Measurements from ENCODE around the gene PDE7B. TPM values are rescaled to one million over a fixed set of nuclear protein-coding genes. Genes with fewer than 3 reads are reported as not detected.

The PDE7B gene
- total and polyA plus RNA-seq, 2 of the 13 experiments (the other 11 are each of a cell fraction or from before 2014, with no cell fraction given) = not detected

DNA sequence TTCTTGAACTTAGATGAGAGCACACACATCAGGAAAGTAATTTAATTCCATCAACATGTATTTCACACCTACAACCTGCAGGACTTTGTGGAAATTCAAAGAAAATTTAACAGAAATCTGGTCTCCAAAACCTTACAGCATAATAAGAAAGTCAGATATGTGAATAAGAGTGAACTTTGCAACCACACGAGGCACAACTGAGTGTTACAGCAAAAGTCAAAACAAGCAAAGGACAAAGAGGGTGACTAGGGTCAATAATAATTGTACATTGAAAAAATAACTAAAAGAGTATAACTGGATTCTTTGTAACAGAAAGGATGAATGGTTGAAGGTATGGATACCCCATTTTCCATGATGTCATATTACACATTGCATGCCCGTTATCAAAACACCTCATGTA lies 284.8 kb downstream of the PDE7B start:
- WGBS (ENCODE audit: low lambda C conversion rate) = 6% methylated on average over 2 of the region's 2 CpGs
- H3K4me3 ChIP-seq (replicated peaks in 1 of 3; ENCODE audit: insufficient read depth in 1 of 3, low read depth in 2 of 3, low read length in 3 of 3) = no peak overlapping the region
- H3K4me2 ChIP-seq (ENCODE audit: low read depth, low read length) = no peak overlapping the region
- POLR2A ChIA-PET = no interaction called here
- no peak overlapping the region for H3K9ac ChIP-seq (ENCODE audit: insufficient read depth, low read depth, low read length)
- CTCF ChIA-PET (ENCODE audit: low intra/inter-chr PET ratio, low total read pairs) = no interaction called here
- no peaks in the 10 kb centered on the region for H3K36me3 ChIP-seq (replicated peaks in 1 of 2; ENCODE audit: control insufficient read depth in 1 of 2, insufficient read depth in 2 of 2, low read length in 2 of 2)
- no peaks in the 10 kb centered on the region for H3K4me1 ChIP-seq (ENCODE audit: insufficient read depth, low read length)
- peak; percentile 15 for FAIRE-seq
- no peaks in the 10 kb centered on the region for H4K20me1 ChIP-seq (ENCODE audit: insufficient read depth, low read length)
- H2AFZ ChIP-seq (ENCODE audit: low read length) = no peak overlapping the region
- intact Hi-C loops (cut with micrococcal nuclease; ENCODE audit: unreplicated experiment) = no loop called here
- no peaks in the 10 kb centered on the region for H3K79me2 ChIP-seq (ENCODE audit: insufficient read depth, low read length)
- ATAC-seq = no peak
- TF ChIP-seq ATF7 (IDR thresholded peaks at IDR 0.05) = peak; percentile 57
- no peak for TF ChIP-seq ATF7 (CRISPR knock-in tag; IDR thresholded peaks at IDR 0.05)
- no peak for TF ChIP-seq NR2F6 (IDR thresholded peaks at IDR 0.05)
- TF ChIP-seq NR2F6 (CRISPR knock-in tag; IDR thresholded peaks at IDR 0.05) = no peak
- in situ Hi-C loops (cut with HindIII; ENCODE audit: extremely low pct_ligation_motif_present, low pct_unique_long_range_greater_than_20kb) = no loop called here
- BruUV-seq (replicated peaks) = no TSS peak
- no peaks in the 10 kb centered on the region for H3K27me3 ChIP-seq (ENCODE audit: control insufficient read depth in 1 of 2, insufficient read depth in 2 of 2, low read length in 2 of 2)
- no peaks in the 10 kb centered on the region for H3K9me3 ChIP-seq (ENCODE audit: low read length)
- H3K27ac ChIP-seq (ENCODE audit: extremely low read length, insufficient read depth, low read length) = no peak overlapping the region
- no peak for DNase-seq (ENCODE audit: low spot score)

DNA sequence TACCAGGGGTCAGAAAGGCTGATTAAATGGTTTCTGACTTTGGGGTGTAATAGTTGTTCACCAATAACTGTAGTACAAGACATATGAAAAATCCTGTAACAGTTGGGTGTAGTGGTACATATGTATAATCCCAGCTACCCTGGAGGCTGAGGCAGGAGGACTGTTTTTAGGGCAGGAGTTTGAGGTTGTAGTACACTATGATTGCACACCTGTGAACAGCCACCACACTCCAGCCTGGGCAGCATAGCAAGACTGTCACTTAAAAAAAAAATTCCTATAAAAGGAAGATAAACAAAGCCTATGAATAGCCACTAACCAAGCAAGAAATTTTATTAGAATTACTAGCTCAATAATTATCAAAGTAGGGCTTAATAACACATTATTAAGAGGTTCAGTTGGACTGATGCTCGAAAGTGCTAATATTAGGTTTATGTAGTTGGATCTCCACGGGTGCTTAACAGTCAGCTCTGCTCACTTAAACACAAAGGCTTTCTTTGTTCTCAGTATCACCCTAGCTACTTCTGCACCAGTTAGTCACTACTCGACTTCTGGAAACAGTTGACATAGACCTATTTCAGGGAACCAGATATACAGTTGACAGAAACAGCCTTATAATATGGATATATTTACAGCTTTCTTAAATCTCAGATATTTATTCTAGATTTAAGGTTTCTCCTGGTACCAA lies 285.6 kb downstream of the PDE7B start:
- H3K79me2 ChIP-seq (ENCODE audit: insufficient read depth, low read length) = no peaks in the 10 kb centered on the region
- no peaks in the 10 kb centered on the region for H4K20me1 ChIP-seq (ENCODE audit: insufficient read depth, low read length)
- intact Hi-C loops (cut with micrococcal nuclease; ENCODE audit: unreplicated experiment) (no loop called here), in situ Hi-C loops (cut with HindIII; ENCODE audit: extremely low pct_ligation_motif_present, low pct_unique_long_range_greater_than_20kb) (no loop called here)
- CTCF ChIA-PET (ENCODE audit: low intra/inter-chr PET ratio, low total read pairs) = no interaction called here
- POLR2A ChIA-PET = no interaction called here
- no peak overlapping the region for H3K4me3 ChIP-seq (replicated peaks in 1 of 3; ENCODE audit: insufficient read depth in 1 of 3, low read depth in 2 of 3, low read length in 3 of 3)
- DNase-seq (ENCODE audit: low spot score) (peak; percentile 6), ATAC-seq (peak; percentile 53; the same call in 1 of the 3 replicates), FAIRE-seq (no peak)
- 0% methylated on average over 3 of the region's 3 CpGs for WGBS (ENCODE audit: low lambda C conversion rate)
- H2AFZ ChIP-seq (ENCODE audit: low read length) = no peak overlapping the region
- H3K36me3 ChIP-seq (replicated peaks in 1 of 2; ENCODE audit: control insufficient read depth in 1 of 2, insufficient read depth in 2 of 2, low read length in 2 of 2) = no peaks in the 10 kb centered on the region
- H3K27me3 ChIP-seq (ENCODE audit: control insufficient read depth in 1 of 2, insufficient read depth in 2 of 2, low read length in 2 of 2) = no peaks in the 10 kb centered on the region
- H3K4me2 ChIP-seq (ENCODE audit: low read depth, low read length) = no peak overlapping the region
- H3K27ac ChIP-seq (ENCODE audit: extremely low read length, insufficient read depth, low read length) = no peak overlapping the region
- no TSS peak for BruUV-seq (replicated peaks)
- no peaks in the 10 kb centered on the region for H3K9me3 ChIP-seq (ENCODE audit: low read length)
- no peak overlapping the region for H3K9ac ChIP-seq (ENCODE audit: insufficient read depth, low read depth, low read length)
- H3K4me1 ChIP-seq (ENCODE audit: insufficient read depth, low read length) = no peaks in the 10 kb centered on the region
- no peak for TF ChIP-seq NFYC (CRISPR knock-in tag; IDR thresholded peaks at IDR 0.05)
- TF ChIP-seq USF2 (IDR thresholded peaks at IDR 0.05; ENCODE audit: low read depth, low read length) = no peak
- no peak for TF ChIP-seq USF2 (CRISPR knock-in tag; IDR thresholded peaks at IDR 0.05; ENCODE audit: borderline replicate concordance)
- TF ChIP-seq CEBPB (IDR thresholded peaks at IDR 0.05; ENCODE audit: borderline replicate concordance, low read depth, low read length) = no peak
- TF ChIP-seq ZNF205 (CRISPR knock-in tag; IDR thresholded peaks at IDR 0.05) = no peak
- no peak for TF ChIP-seq MED8 (CRISPR knock-in tag; IDR thresholded peaks at IDR 0.05; ENCODE audit: insufficient replicate concordance)
- no peak for TF ChIP-seq ZNF180 (CRISPR knock-in tag; IDR thresholded peaks at IDR 0.05; ENCODE audit: borderline replicate concordance, low read depth)
- no peak for TF ChIP-seq REL (CRISPR knock-in tag; conservative IDR thresholded peaks at IDR 0.05)
- TF ChIP-seq NCOA1 (CRISPR knock-in tag; IDR thresholded peaks at IDR 0.05) = no peak
- no peak for TF ChIP-seq ZNF644 (CRISPR knock-in tag; IDR thresholded peaks at IDR 0.05; ENCODE audit: low read depth)
- TF ChIP-seq CSRNP2 (CRISPR knock-in tag; conservative IDR thresholded peaks at IDR 0.05; ENCODE audit: low read depth) = no peak
- no peak for TF ChIP-seq SMYD3 (CRISPR knock-in tag; IDR thresholded peaks at IDR 0.05)
- TF ChIP-seq RXRB (CRISPR knock-in tag; IDR thresholded peaks at IDR 0.05; ENCODE audit: borderline replicate concordance) = no peak
- no peak for TF ChIP-seq JUNB (CRISPR knock-in tag; IDR thresholded peaks at IDR 0.05; ENCODE audit: borderline replicate concordance)
- TF ChIP-seq ZFP1 (CRISPR knock-in tag; IDR thresholded peaks at IDR 0.05) = no peak
